HepG2 (cell line): ENCODE results near the gene IFNAR2. TPM values are rescaled to one million over a fixed set of nuclear protein-coding genes. Genes with fewer than 3 reads are reported as not detected.

Source experiments
- ATRX ChIP-seq: sonication (generic); formaldehyde crosslinking; IDR thresholded peaks from 2 replicates; pipeline ENCODE4 v1.4.0; 2020; ENCODE audit warnings: missing genetic modification reagents, borderline replicate concordance
- HCFC1 ChIP-seq: fragments of 150-350 bp; IDR thresholded peaks from 2 replicates; pipeline ENCODE4 v1.6.1; 2014; ENCODE audit warnings: low read depth, low read length
- IRF2 ChIP-seq: IDR thresholded peaks from 2 replicates; pipeline ENCODE4 v1.6.1; 2018; ENCODE audit warnings: missing genetic modification reagents, missing compliant biosample characterization
- LCORL ChIP-seq, 2 experiments: fragments of 450-650 bp in 1 of 2; sonication (generic) in 1 of 2; formaldehyde crosslinking in 1 of 2; IDR thresholded peaks; 2 replicates each; pipeline versions ENCODE4 v1.5.0 to v1.6.1; 2017 to 2020; ENCODE audit warnings: antibody characterized with exemption in 1 of 2, missing genetic modification reagents in 1 of 2
- MEF2D ChIP-seq: sonication (generic); formaldehyde crosslinking; IDR thresholded peaks from 2 replicates; pipeline ENCODE4 v1.5.1; 2020; ENCODE audit warnings: mild to moderate bottlenecking, missing genetic modification reagents
- MEIS1 ChIP-seq: sonication (generic); formaldehyde crosslinking; IDR thresholded peaks from 2 replicates; pipeline ENCODE4 v1.9.0; 2021; ENCODE audit warnings: mild to moderate bottlenecking, missing genetic modification reagents, moderate library complexity, borderline replicate concordance
- NFE2 ChIP-seq: sonication (generic); formaldehyde crosslinking; IDR thresholded peaks from 2 replicates; pipeline ENCODE4 v1.4.0; 2020; ENCODE audit warnings: missing genetic modification reagents
- NR1H2 ChIP-seq: sonication (generic); formaldehyde crosslinking; IDR thresholded peaks from 2 replicates; pipeline ENCODE4 v1.8.1; 2022; ENCODE audit warnings: low read depth, missing genetic modification reagents, borderline replicate concordance
- NR2C2 ChIP-seq: sonication (generic); formaldehyde crosslinking; IDR thresholded peaks from 2 replicates; pipeline ENCODE4 v1.4.0; 2020; ENCODE audit warnings: missing genetic modification reagents, mild to moderate bottlenecking, moderate library complexity, borderline replicate concordance
- SKI ChIP-seq: fragments of 450-650 bp; IDR thresholded peaks from one replicate; pipeline ENCODE4 v1.6.1; 2018; ENCODE audit warnings: mild to moderate bottlenecking; ENCODE audit not compliant: partially characterized antibody
- SRSF9 ChIP-seq: fragments of 200-400 bp; formaldehyde crosslinking; IDR thresholded peaks from 2 replicates; pipeline ENCODE4 v1.6.1; 2018; ENCODE audit warnings: borderline replicate concordance, mild to moderate bottlenecking, low read depth, low read length; ENCODE audit not compliant: insufficient read depth, poor library complexity, severe bottlenecking
- ZFP90 ChIP-seq: sonication (generic); formaldehyde crosslinking; IDR thresholded peaks from 2 replicates; pipeline ENCODE4 v1.8.0; 2022; ENCODE audit warnings: missing genetic modification reagents, mild to moderate bottlenecking, inconsistent platforms, borderline replicate concordance
- ZKSCAN5 ChIP-seq: sonication (generic); formaldehyde crosslinking; IDR thresholded peaks from 2 replicates; pipeline ENCODE4 v1.5.1; 2020; ENCODE audit warnings: mild to moderate bottlenecking, missing genetic modification reagents
- ZKSCAN8 ChIP-seq: IDR thresholded peaks from 2 replicates; pipeline ENCODE4 v1.6.1; 2016; ENCODE audit warnings: borderline replicate concordance, missing genetic modification reagents, missing compliant biosample characterization
- ZNF260 ChIP-seq: sonication (generic); formaldehyde crosslinking; IDR thresholded peaks from 2 replicates; pipeline ENCODE4 v1.4.0; 2020; ENCODE audit warnings: missing genetic modification reagents, low read depth, mild to moderate bottlenecking, borderline replicate concordance
- ZNF263 ChIP-seq: sonication (generic); formaldehyde crosslinking; IDR thresholded peaks from 2 replicates; pipeline ENCODE4 v1.4.0; 2020; ENCODE audit warnings: missing genetic modification reagents
- ZNF557 ChIP-seq: sonication (generic); formaldehyde crosslinking; IDR thresholded peaks from 2 replicates; pipeline ENCODE4 v1.4.0; 2020; ENCODE audit warnings: missing genetic modification reagents
- ZNF558 ChIP-seq: sonication (generic); formaldehyde crosslinking; IDR thresholded peaks from 2 replicates; pipeline ENCODE4 v1.9.0; 2022; ENCODE audit warnings: mild to moderate bottlenecking, missing genetic modification reagents, borderline replicate concordance
- ZSCAN31 ChIP-seq: sonication (generic); formaldehyde crosslinking; IDR thresholded peaks from 2 replicates; pipeline ENCODE4 v1.5.0; 2020; ENCODE audit warnings: low read depth, mild to moderate bottlenecking, missing genetic modification reagents
- polyA plus RNA-seq, 8 experiments: library from polyadenylated mRNA; depleted of rRNA in 3 of 8; stranded (reverse) in 7 of 8; unstranded in 1 of 8; fragments of >200 nt; fragmentation: Illumina TruSeq in 4 of 8; extraction: Trizol in 4 of 8; gene quantifications; 2 replicates each; pipeline versions ENCODE4 v1.2.1 to v1.2.3, GENCODE V29; 2011 to 2016; ENCODE audit warnings: low read depth in 4 of 8, missing spikeins in 1 of 8, mixed read lengths in 1 of 8; ENCODE audit not compliant: insufficient read depth in 1 of 8
- total RNA-seq, 5 experiments: library from RNA; depleted of rRNA; stranded (reverse); fragments of >200 nt; fragmentation: Illumina TruSeq; extraction: Trizol; gene quantifications; 2 replicates each; pipeline ENCODE4 v1.2.3, GENCODE V29; 2016; ENCODE audit warnings: low read depth in 1 of 5
- TF ChIP-seq, protein P1 (sequence below): sonication (generic); formaldehyde crosslinking; IDR thresholded peaks from 2 replicates; pipeline ENCODE4 v1.4.0; 2020; ENCODE audit warnings: missing genetic modification reagents
- TF ChIP-seq, protein P2 (sequence below): sonication (generic); formaldehyde crosslinking; IDR thresholded peaks from 2 replicates; pipeline ENCODE4 v1.5.0; 2020; ENCODE audit warnings: mild to moderate bottlenecking, missing genetic modification reagents
- TF ChIP-seq, protein P3 (sequence below): IDR thresholded peaks from 2 replicates; pipeline ENCODE4 v1.6.1; 2012; ENCODE audit warnings: low read depth, low read length, improper control_type of control experiment
- TF ChIP-seq, protein P4 (sequence below): sonication (generic); formaldehyde crosslinking; IDR thresholded peaks from 2 replicates; pipeline ENCODE4 v1.5.0; 2020; ENCODE audit warnings: missing genetic modification reagents

The IFNAR2 gene
- total and polyA plus RNA-seq, 2 of the 13 experiments (the other 11 are each of a cell fraction or from before 2014, with no cell fraction given): 5.1 to 24.1 TPM

DNA sequence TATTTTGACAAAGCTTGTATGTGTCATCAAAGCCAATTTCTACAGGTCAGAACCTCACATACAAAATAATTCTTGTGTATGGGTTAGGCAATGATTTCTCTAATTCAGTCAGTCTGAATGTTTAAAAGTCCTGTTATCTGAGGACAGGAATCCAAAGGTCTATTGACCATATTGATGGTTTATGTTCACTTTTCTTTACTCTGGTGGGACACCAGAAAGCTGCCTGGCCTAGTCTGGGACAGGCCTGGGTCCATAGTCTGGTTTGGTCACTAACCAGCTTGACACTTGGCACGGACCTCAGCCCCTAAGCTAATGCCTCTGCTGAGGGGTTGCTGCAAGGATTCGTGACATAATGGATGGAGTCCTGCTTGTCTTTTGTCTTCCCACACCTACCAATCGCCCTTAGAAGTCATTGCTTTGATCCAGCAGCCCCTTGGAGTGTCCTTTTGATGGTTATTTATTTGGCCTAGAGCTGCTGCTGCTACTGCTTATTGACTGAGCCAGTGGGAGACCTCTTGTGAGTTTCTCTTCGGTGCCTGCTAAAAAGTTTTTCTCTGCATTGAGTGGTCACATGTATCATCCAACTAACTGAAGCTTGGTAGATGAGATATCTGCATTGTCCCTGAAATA is 15.7 kb downstream of the IFNAR2 start (continued):
- TF ChIP-seq ZNF260 (CRISPR knock-in tag) (no peak), HCFC1 (no peak), NR1H2 (CRISPR knock-in tag) (no peak), NR2C2 (CRISPR knock-in tag) (no peak), MEF2D (no peak), LCORL (IDR thresholded peaks at IDR 0.05) (peak; percentile 16; the same call in 1 of the 2 replicates), LCORL (CRISPR knock-in tag; IDR thresholded peaks at IDR 0.05) (peak; percentile 95), ZNF557 (CRISPR knock-in tag) (no peak), ZSCAN31 (CRISPR knock-in tag) (no peak; the same call in 1 of the 2 replicates), ZKSCAN8 (CRISPR knock-in tag) (no peak), SRSF9 (no peak), ZNF558 (CRISPR knock-in tag) (no peak), IRF2 (no peak), MEIS1 (no peak), ZNF263 (CRISPR knock-in tag) (no peak), ZFP90 (CRISPR knock-in tag) (no peak), ATRX (CRISPR knock-in tag) (no peak), SKI (peak; percentile 76), ZKSCAN5 (CRISPR knock-in tag) (no peak), NFE2 (CRISPR knock-in tag) (no peak)
- TF ChIP-seq, protein P1, sequence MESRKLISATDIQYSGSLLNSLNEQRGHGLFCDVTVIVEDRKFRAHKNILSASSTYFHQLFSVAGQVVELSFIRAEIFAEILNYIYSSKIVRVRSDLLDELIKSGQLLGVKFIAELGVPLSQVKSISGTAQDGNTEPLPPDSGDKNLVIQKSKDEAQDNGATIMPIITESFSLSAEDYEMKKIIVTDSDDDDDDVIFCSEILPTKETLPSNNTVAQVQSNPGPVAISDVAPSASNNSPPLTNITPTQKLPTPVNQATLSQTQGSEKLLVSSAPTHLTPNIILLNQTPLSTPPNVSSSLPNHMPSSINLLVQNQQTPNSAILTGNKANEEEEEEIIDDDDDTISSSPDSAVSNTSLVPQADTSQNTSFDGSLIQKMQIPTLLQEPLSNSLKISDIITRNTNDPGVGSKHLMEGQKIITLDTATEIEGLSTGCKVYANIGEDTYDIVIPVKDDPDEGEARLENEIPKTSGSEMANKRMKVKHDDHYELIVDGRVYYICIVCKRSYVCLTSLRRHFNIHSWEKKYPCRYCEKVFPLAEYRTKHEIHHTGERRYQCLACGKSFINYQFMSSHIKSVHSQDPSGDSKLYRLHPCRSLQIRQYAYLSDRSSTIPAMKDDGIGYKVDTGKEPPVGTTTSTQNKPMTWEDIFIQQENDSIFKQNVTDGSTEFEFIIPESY (CRISPR knock-in tag): no peak
- TF ChIP-seq, protein P2, sequence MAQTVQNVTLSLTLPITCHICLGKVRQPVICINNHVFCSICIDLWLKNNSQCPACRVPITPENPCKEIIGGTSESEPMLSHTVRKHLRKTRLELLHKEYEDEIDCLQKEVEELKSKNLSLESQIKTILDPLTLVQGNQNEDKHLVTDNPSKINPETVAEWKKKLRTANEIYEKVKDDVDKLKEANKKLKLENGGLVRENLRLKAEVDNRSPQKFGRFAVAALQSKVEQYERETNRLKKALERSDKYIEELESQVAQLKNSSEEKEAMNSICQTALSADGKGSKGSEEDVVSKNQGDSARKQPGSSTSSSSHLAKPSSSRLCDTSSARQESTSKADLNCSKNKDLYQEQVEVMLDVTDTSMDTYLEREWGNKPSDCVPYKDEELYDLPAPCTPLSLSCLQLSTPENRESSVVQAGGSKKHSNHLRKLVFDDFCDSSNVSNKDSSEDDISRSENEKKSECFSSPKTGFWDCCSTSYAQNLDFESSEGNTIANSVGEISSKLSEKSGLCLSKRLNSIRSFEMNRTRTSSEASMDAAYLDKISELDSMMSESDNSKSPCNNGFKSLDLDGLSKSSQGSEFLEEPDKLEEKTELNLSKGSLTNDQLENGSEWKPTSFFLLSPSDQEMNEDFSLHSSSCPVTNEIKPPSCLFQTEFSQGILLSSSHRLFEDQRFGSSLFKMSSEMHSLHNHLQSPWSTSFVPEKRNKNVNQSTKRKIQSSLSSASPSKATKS (CRISPR knock-in tag): no peak
- TF ChIP-seq, protein P3, sequence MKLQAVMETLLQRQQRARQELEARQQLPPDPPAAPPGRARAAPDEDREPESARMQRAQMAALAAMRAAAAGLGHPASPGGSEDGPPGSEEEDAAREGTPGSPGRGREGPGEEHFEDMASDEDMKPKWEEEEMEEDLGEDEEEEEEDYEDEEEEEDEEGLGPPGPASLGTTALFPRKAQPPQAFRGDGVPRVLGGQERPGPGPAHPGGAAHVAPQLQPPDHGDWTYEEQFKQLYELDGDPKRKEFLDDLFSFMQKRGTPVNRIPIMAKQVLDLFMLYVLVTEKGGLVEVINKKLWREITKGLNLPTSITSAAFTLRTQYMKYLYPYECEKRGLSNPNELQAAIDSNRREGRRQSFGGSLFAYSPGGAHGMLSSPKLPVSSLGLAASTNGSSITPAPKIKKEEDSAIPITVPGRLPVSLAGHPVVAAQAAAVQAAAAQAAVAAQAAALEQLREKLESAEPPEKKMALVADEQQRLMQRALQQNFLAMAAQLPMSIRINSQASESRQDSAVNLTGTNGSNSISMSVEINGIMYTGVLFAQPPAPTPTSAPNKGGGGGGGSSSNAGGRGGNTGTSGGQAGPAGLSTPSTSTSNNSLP: peak; percentile 81
- TF ChIP-seq, protein P4, sequence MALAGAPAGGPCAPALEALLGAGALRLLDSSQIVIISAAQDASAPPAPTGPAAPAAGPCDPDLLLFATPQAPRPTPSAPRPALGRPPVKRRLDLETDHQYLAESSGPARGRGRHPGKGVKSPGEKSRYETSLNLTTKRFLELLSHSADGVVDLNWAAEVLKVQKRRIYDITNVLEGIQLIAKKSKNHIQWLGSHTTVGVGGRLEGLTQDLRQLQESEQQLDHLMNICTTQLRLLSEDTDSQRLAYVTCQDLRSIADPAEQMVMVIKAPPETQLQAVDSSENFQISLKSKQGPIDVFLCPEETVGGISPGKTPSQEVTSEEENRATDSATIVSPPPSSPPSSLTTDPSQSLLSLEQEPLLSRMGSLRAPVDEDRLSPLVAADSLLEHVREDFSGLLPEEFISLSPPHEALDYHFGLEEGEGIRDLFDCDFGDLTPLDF (CRISPR knock-in tag): no peak
